ENCODE data around the gene IL25. TPM values are rescaled to one million over a fixed set of nuclear protein-coding genes. Genes with fewer than 3 reads are reported as not detected.

Gene IL25
- total and polyA plus RNA-seq, 10 of the 15 experiments (the other 5 are each of a cell fraction or from before 2014, with no cell fraction given) = not detected

GRCh38 chr14:23403908-23404307 lies 31.3 kb downstream of the IL25 start (continued):
- no peak for TF ChIP-seq PRDM15 (CRISPR knock-in tag; IDR thresholded peaks at IDR 0.05)
- TF ChIP-seq MAX (IDR thresholded peaks at IDR 0.05; ENCODE audit: low read depth, low read length) = no peak
- TF ChIP-seq KAT2A (conservative IDR thresholded peaks at IDR 0.05; ENCODE audit: control insufficient read depth, low read depth, low read length) = no peak
- no peak for TF ChIP-seq LARP7 (IDR thresholded peaks at IDR 0.05)
- no peak for TF ChIP-seq E2F8 (IDR thresholded peaks at IDR 0.05; ENCODE audit: low read depth, partially characterized antibody)
- TF ChIP-seq TCF12 (IDR thresholded peaks at IDR 0.05; ENCODE audit: low read depth, low read length) = no peak
- TF ChIP-seq ZBTB33 (IDR thresholded peaks at IDR 0.05) = no peak
- no peak for TF ChIP-seq SREBF1 (IDR thresholded peaks at IDR 0.05; ENCODE audit: low read length)
- TF ChIP-seq FOXM1 (IDR thresholded peaks at IDR 0.05; ENCODE audit: low read depth, low read length) = no peak

Measured in GM12878 (cell line).